DMS 273 treated with DMSO at 0.1 percent for 48 hours (cell line): Measurements from ENCODE around the gene HSD17B14.
"Not testable (repeated sequence)": the region's sequence is repeated elsewhere in the genome, so short reads cannot be mapped to it uniquely, and the experiment has no call there.

Source experiments
- DNase-seq: peaks from one replicate; lab custom pipeline; 2025; lab: John Stamatoyannopoulos, UW

The HSD17B14 gene

DNA sequence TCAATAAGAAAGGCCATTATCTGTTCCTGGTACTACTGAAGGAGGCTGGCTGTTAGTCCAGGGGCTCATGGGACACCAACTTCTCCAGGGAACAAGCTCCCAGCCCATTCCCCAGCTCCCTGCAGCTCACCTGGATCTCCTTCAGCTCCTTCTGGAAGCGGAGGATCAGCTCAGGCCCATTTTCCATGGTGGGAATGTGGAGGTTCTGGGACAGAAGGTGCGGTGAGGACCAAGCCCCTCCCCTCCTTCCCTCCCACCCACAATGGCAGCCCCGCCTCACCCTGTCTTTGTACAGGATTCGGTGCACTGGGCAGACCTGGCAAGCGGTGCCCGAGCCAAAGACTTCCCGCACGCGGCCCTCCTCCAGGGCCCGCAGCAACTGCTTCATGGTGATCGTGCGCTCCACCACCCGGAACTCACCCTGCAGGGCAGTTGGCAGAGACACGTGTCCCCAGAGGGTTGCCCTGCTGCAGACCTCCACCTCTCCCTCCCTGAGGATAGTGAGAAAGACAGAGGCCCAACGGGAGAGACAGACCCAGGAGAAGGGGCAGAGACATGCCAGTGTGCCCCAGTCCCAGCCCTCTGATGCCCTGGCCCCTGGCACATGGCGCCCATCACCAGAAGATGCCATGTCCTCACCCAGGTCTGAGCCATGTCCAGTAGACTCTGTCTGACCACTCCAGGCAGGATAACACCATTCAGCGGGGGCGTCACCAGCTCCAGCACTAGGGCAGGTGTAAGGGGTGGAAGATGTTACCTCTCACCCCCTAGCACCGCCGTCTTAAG lies 39.8 kb downstream of the HSD17B14 start:
- DNase-seq: no peak

GRCh38 chr19:48795685-48796070 lies 40.6 kb downstream of the HSD17B14 start:
- no peak for DNase-seq

DNA sequence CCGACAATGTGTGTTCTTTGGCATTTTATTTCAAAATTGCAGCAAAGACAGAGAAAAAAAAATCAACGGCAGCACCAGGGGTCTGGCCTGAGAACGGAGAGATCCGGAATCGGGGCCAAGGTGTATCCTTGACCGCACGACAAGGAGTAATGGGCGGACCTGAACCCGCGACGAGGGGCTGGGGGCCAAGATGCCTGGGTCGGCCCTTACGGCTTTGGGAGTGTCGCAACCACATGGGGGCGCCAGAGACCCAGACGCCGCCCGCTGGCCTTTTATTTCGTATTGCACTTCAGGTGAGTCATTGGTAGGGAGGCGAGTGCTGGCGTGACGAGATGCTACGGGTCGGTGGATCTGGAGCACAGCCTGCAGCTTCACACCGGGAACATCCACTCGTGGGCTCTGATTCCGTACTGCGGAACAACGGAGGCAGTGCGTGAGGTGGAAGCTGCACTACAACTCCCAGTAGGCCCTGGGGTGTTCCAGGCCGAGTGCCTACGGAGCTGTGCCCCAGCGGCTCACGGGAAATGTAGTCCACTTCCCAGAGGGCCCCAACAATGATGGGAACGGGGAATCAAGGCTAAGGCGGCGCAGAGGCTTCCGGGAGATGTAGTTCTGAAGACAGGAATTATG lies 41.1 kb downstream of the HSD17B14 start:
- DNase-seq: peak; percentile 87

GRCh38 chr19:48794291-48794690 lies 42.0 kb downstream of the HSD17B14 start:
- DNase-seq: no peak

- DNase-seq: no peak
Measured at GRCh38 chr19:48793271-48793670, 43.0 kb downstream of the HSD17B14 start.

GRCh38 chr19:48787331-48787730 lies 49.0 kb downstream of the HSD17B14 start:
- DNase-seq: not testable (repeated sequence)

DNA sequence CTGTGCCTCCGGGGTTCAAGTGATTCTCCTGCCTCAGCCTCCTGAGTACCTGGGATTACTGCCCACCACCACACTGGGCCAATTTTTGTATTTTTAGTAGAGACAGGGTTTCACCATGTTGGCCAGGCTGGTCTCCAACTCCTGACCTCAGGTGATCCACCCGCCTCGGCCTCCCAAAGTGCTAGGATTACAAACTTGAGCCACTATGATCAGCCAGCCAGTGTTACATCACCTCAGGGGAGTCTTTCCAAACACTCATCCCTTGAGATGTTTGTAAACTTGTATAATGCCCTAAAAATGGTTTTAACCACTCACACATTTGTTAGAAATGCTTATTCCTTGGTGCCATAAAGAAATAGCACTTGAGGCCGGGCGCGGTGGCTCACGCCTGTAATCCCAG lies 49.9 kb downstream of the HSD17B14 start:
- DNase-seq: not testable (repeated sequence)

- no peak for DNase-seq
Measured at GRCh38 chr19:48784527-48784926, 51.8 kb downstream of the HSD17B14 start.

- no peak for DNase-seq
Measured at GRCh38 chr19:48780631-48781391, 55.5 kb downstream of the HSD17B14 start.

DNA sequence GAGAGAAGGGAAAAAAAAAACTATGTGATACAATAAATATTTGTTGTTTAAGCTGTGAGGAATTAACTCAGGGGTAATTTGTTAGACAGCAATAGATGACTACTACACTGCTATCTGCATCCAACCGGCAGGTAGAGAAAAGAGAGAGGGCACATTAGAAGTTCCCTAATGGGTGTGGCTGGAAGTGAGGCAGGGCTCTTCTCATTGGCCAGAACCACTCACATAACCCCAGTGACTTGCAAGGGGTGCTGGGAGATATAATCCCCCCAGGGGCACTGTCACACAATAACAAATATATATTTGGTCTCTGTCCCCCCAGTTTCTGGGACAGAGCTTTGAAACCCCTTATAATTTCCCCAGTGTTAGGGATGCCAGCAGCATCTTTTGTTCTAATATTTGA lies 56.7 kb downstream of the HSD17B14 start:
- DNase-seq: no peak

DNA sequence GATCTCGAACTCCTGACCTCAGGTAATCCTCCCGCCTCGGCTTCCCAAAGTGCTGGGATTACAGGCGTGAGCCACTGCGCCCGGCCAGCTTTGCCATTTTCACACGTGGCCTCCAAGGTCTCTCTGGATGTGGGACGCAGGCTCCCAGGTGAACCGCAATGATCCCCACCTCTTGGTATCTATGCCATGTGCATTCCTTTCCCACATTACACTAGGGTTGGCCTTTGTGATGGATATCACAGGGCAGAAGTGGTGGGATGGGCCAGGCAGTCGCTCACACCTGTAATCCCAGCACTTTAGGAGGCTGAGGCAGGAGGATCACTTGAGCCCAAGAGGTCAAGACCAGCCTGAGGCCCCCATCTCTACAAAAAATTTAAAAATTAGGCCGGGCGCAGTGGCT lies 58.6 kb downstream of the HSD17B14 start:
- no peak for DNase-seq

- DNase-seq: no peak
Measured at GRCh38 chr19:48777139-48777538, 59.2 kb downstream of the HSD17B14 start.

DNA sequence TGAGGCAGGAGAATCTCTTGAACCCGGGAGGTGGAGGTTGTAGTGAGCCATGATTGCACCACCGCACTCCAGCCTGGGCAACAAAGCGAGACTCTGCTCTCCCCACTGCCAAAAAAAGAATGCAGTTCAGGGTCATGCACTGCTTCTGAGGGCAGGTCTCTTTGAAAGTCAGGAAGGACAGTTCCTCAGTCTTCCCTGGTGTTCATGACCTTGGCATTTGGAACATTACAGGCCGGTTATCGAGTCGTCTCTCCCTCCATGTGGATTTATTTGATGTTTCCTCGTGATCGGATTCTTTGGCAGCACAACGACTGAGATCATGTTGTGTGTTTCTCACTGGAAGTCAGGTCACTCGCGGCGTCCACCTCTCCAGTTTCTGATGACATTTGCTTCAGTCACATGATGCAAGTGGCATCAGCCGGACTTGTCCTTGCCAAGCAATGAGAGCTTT lies 63.8 kb downstream of the HSD17B14 start:
- DNase-seq: no peak

DNA sequence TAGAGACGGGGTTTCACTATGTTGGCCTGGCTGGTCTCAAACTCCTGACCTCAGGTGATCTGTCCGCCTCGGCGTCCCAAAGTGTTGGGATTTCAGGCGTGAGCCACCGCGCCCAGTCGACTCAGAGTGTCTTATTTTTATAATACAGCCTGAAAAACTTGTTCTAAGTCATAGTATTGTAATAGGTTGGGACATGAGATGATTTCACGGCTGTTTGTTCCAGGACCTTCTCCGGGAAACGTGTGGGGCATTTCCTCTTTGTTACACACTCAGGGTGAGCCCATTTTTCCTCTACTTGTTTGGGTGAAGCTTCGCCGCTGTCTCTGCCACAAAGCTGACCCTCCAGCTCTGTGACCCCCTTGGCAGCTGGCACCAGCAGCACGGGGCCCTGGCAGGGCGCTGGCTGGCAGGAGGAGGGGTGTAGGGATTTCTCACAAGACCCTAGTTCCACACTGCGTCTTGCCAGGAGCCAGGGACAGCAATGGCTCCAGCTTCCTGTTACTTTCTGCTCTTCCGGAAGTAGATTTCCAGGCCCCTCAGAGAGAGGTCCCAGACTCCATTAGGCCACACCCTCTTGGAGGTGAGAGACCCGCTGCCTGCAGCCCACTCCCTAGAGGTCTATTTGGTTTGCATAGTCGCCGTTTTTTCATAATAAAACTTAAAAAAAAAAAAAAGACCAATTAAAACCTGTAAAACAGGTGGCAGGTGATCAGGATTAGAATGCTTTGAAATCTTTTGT lies 65.4 kb downstream of the HSD17B14 start:
- DNase-seq: no peak

- no peak for DNase-seq
Measured at GRCh38 chr19:48770266-48770665, 66.0 kb downstream of the HSD17B14 start.

DNA sequence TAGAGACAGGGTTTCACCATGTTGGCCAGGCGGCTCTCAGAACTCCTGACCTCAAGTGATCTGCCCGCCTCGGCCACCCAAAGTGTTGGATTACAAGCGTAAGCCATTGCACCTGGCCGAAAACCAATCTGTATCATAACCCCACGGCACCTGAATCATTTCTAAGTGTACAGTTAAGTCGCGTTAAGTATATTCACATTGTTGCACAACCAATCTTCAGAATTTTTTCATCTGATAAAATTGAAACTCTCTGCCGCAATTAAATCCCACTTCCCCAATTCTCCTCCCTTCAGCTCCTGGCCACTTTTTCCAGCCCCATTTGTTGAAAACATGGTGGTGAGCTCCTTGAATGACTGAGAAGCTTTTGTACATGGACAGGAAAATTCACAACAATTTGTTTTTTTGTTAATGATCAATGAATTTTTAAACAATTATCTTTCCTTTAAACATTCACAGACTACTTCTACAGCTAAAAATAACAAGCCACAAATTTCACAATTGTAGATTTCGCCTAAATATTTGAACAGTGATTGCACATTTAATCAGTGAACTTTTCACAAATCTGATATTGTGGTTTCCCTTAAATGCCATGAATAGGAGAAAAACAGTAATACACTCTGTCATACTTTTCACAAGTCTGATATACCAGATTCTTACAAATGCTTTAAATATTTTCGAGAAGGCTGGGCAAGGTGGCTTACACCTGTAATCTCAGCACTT lies 67.1 kb downstream of the HSD17B14 start:
- no peak for DNase-seq

GRCh38 chr19:48768171-48768753 lies 68.0 kb downstream of the HSD17B14 start:
- DNase-seq: not testable (repeated sequence)

- not testable (repeated sequence) for DNase-seq
Measured at GRCh38 chr19:48765816-48766215, 70.5 kb downstream of the HSD17B14 start.
